Endothelial cell (in vitro differentiated cells): Measurements from ENCODE around the gene RTKN2. TPM values are rescaled to one million over a fixed set of nuclear protein-coding genes. Genes with fewer than 3 reads are reported as not detected.

Experiments used
- DNase-seq: peaks from one replicate; pipeline ENCODE4 v3.0.0; 2021; ENCODE audit warnings: low spot score
- H3K27ac Mint-ChIP-seq: one replicate; pipeline ENCODE4 v1.8.0; 2021; ENCODE audit warnings: mixed read lengths, inconsistent platforms; ENCODE audit not compliant: unreplicated experiment
- H3K27me3 Mint-ChIP-seq: one replicate; pipeline ENCODE4 v1.8.0; 2021; ENCODE audit warnings: mild to moderate bottlenecking, moderate library complexity, mixed read lengths, inconsistent platforms; ENCODE audit not compliant: unreplicated experiment
- H3K36me3 Mint-ChIP-seq: one replicate; pipeline ENCODE4 v1.8.0; 2021; ENCODE audit warnings: mild to moderate bottlenecking, low read depth, mixed read lengths, inconsistent platforms; ENCODE audit not compliant: unreplicated experiment
- H3K4me1 Mint-ChIP-seq: one replicate; pipeline ENCODE4 v1.8.0; 2021; ENCODE audit warnings: mild to moderate bottlenecking, mixed read lengths, inconsistent platforms; ENCODE audit not compliant: unreplicated experiment
- H3K4me3 Mint-ChIP-seq: one replicate; pipeline ENCODE4 v1.8.0; 2021; ENCODE audit warnings: mild to moderate bottlenecking, mixed read lengths, inconsistent platforms; ENCODE audit not compliant: unreplicated experiment
- H3K9me3 Mint-ChIP-seq: one replicate; pipeline ENCODE4 v1.8.0; 2021; ENCODE audit warnings: mixed read lengths, inconsistent platforms; ENCODE audit not compliant: unreplicated experiment
- CTCF ChIP-seq: fragments of 200-600 bp; sonication (generic); IDR thresholded peaks from one replicate; pipeline ENCODE4 v1.5.0; 2021; ENCODE audit warnings: antibody characterized with exemption; ENCODE audit not compliant: unreplicated experiment
- total RNA-seq: library from RNA; stranded (reverse); fragmentation: NEBNext Ultra II Directional; extraction: Animal tissue kit (Norgen Biotek cat#: 25700); gene quantifications from one replicate; pipeline ENCODE4 v1.2.1, GENCODE V29; 2021; ENCODE audit not compliant: unreplicated experiment

Gene RTKN2
- total RNA-seq, 1 donor from 2014 or later = 1.7 TPM

- DNase-seq = no peak
- no peaks in the 10 kb centered on the region for H3K27me3 Mint-ChIP-seq
- no peak overlapping the region for H3K27ac Mint-ChIP-seq
- H3K4me3 Mint-ChIP-seq = no peak overlapping the region
- no peaks in the 10 kb centered on the region for H3K36me3 Mint-ChIP-seq
- TF ChIP-seq CTCF = no peak
- H3K4me1 Mint-ChIP-seq = no peaks in the 10 kb centered on the region
- no peaks in the 10 kb centered on the region for H3K9me3 Mint-ChIP-seq
These were observed 96.2 kb downstream of the RTKN2 start for GRCh38 chr10:62172465-62172864.

- no peak for TF ChIP-seq CTCF
- DNase-seq = no peak
- H3K27me3 Mint-ChIP-seq = no peaks in the 10 kb centered on the region
- no peaks in the 10 kb centered on the region for H3K9me3 Mint-ChIP-seq
- H3K27ac Mint-ChIP-seq = no peak overlapping the region
- no peak overlapping the region for H3K4me3 Mint-ChIP-seq
- no peaks in the 10 kb centered on the region for H3K4me1 Mint-ChIP-seq
- H3K36me3 Mint-ChIP-seq = no peaks in the 10 kb centered on the region
These were observed 96.9 kb downstream of the RTKN2 start for GRCh38 chr10:62171791-62172190.

- Mint-ChIP-seq H3K9me3 (no peaks in the 10 kb centered on the region), H3K4me3 (no peak overlapping the region), H3K27ac (no peak overlapping the region), H3K27me3 (no peaks in the 10 kb centered on the region), H3K4me1 (no peaks in the 10 kb centered on the region), H3K36me3 (no peaks in the 10 kb centered on the region)
- no peak for TF ChIP-seq CTCF
- DNase-seq = no peak
These were observed 97.9 kb downstream of the RTKN2 start for GRCh38 chr10:62170732-62171131.

- no peaks in the 10 kb centered on the region for H3K4me1 Mint-ChIP-seq
- no peak overlapping the region for H3K27ac Mint-ChIP-seq
- no peak overlapping the region for H3K4me3 Mint-ChIP-seq
- no peaks in the 10 kb centered on the region for H3K27me3 Mint-ChIP-seq
- no peaks in the 10 kb centered on the region for H3K36me3 Mint-ChIP-seq
- no peaks in the 10 kb centered on the region for H3K9me3 Mint-ChIP-seq
- no peak for TF ChIP-seq CTCF
- DNase-seq = no peak
These were observed 102.1 kb downstream of the RTKN2 start for GRCh38 chr10:62166331-62167131.

- no peak for DNase-seq
- H3K4me3 Mint-ChIP-seq = no peak overlapping the region
- H3K4me1 Mint-ChIP-seq = no peaks in the 10 kb centered on the region
- H3K27ac Mint-ChIP-seq = no peak overlapping the region
- no peaks in the 10 kb centered on the region for H3K27me3 Mint-ChIP-seq
- no peaks in the 10 kb centered on the region for H3K9me3 Mint-ChIP-seq
- no peak for TF ChIP-seq CTCF
- no peaks in the 10 kb centered on the region for H3K36me3 Mint-ChIP-seq
These were observed 102.8 kb downstream of the RTKN2 start for GRCh38 chr10:62165803-62166202.
